Measurements from ENCODE around the gene KSR1. TPM values are rescaled to one million over a fixed set of nuclear protein-coding genes. Genes with fewer than 3 reads are reported as not detected.

The KSR1 gene
- total RNA-seq, 1 experiment from 2014 or later = 21.7 TPM

- CTCF ChIA-PET = interaction anchor here (0.5 to 0.7 kb wide), 2 partner anchors 144 to 163 kb away, joined by 3 to 4 read pairs; no protein-coding TSS in a partner anchor
- Histone ChIP-seq H3K4me1 (ENCODE audit: control insufficient read depth, insufficient read depth, low read length) (no peaks in the 10 kb centered on the region), H3K27ac (ENCODE audit: low read length) (no peak overlapping the region), H3K9me3 (ENCODE audit: control insufficient read depth, insufficient read depth, low read depth, low read length) (no peaks in the 10 kb centered on the region), H3K4me3 (ENCODE audit: low read depth in 2 of 2, low read length in 2 of 2) (no peak overlapping the region), H3K27me3 (ENCODE audit: control insufficient read depth, insufficient read depth, low read length) (no peaks in the 10 kb centered on the region), H3K36me3 (ENCODE audit: control insufficient read depth, insufficient read depth, low read length) (no peaks in the 10 kb centered on the region)
- in situ Hi-C loops (cut with HindIII; ENCODE audit: low pct_unique_long_range_greater_than_20kb, low sequenced_read_pairs) = no loop called here
- POLR2A ChIA-PET = no interaction called here
- no TSS peak for BruUV-seq (replicated peaks)
- no peak for TF ChIP-seq TCF7L2 (IDR thresholded peaks at IDR 0.05; ENCODE audit: low read depth, low read length)
- no peak for TF ChIP-seq SIN3A (IDR thresholded peaks at IDR 0.05; ENCODE audit: borderline replicate concordance, insufficient read depth, low read depth, low read length)
- no peak for TF ChIP-seq CTCF (IDR thresholded peaks at IDR 0.05)
- no peak for TF ChIP-seq REST (IDR thresholded peaks at IDR 0.05; ENCODE audit: insufficient read depth in 1 of 2, low read depth in 2 of 2, low read length in 1 of 2)
- TF ChIP-seq POLR2AphosphoS5 (IDR thresholded peaks at IDR 0.05; ENCODE audit: low read depth, low read length) = no peak
- intact Hi-C loops (cut with micrococcal nuclease; ENCODE audit: unreplicated experiment) = no loop called here
- DNase-seq (ENCODE audit: low read depth, low spot score) = no peak
- ATAC-seq = no peak
These were observed 156.0 kb downstream of the KSR1 start for GRCh38 chr17:27612160-27612770.

- no peak for ATAC-seq
- POLR2A ChIA-PET = no interaction called here
These were observed 157.2 kb downstream of the KSR1 start for GRCh38 chr17:27613433-27613832.

More at GRCh38 chr17:27613433-27613832, 157.2 kb downstream of the KSR1 start:
- Histone ChIP-seq H3K36me3 (ENCODE audit: control insufficient read depth, insufficient read depth, low read length) (no peaks in the 10 kb centered on the region), H3K27me3 (ENCODE audit: control insufficient read depth, insufficient read depth, low read length) (no peaks in the 10 kb centered on the region), H3K27ac (ENCODE audit: low read length) (no peak overlapping the region), H3K9me3 (ENCODE audit: control insufficient read depth, insufficient read depth, low read depth, low read length) (no peaks in the 10 kb centered on the region), H3K4me3 (ENCODE audit: low read depth in 2 of 2, low read length in 2 of 2) (no peak overlapping the region), H3K4me1 (ENCODE audit: control insufficient read depth, insufficient read depth, low read length) (no peaks in the 10 kb centered on the region)
- no peak for DNase-seq (ENCODE audit: low read depth, low spot score)
- BruUV-seq (replicated peaks) = no TSS peak
- in situ Hi-C loops (cut with HindIII; ENCODE audit: low pct_unique_long_range_greater_than_20kb, low sequenced_read_pairs) = no loop called here
- intact Hi-C loops (cut with micrococcal nuclease; ENCODE audit: unreplicated experiment) = no loop called here
- CTCF ChIA-PET = no interaction called here
- TF ChIP-seq REST (IDR thresholded peaks at IDR 0.05; ENCODE audit: insufficient read depth in 1 of 2, low read depth in 2 of 2, low read length in 1 of 2) (no peak), SIN3A (IDR thresholded peaks at IDR 0.05; ENCODE audit: borderline replicate concordance, insufficient read depth, low read depth, low read length) (no peak), POLR2AphosphoS5 (IDR thresholded peaks at IDR 0.05; ENCODE audit: low read depth, low read length) (no peak), TCF7L2 (IDR thresholded peaks at IDR 0.05; ENCODE audit: low read depth, low read length) (no peak), CTCF (IDR thresholded peaks at IDR 0.05) (no peak)

Measured in Panc1 (cell line).